Renal cortex interstitium (tissue), 15 donors: Measurements from ENCODE around the gene S100A9. TPM values are rescaled to one million over a fixed set of nuclear protein-coding genes. Genes with fewer than 3 reads are reported as not detected.
"Not testable (repeated sequence)": the region's sequence is repeated elsewhere in the genome, so short reads cannot be mapped to it uniquely, and the experiment has no call there.

Source experiments
- DNase-seq, 11 donors: peaks; one replicate each; pipeline ENCODE4 v3.0.0-alpha.2; 2013; ENCODE audit warnings: low read depth in 9 of 11, low spot score in 4 of 11; ENCODE audit errors: extremely low read depth in 1 of 11
- long read RNA-seq, 16 experiments: transcript quantifications; one replicate each; lab custom pipeline, GENCODE V29; 2026
- polyA plus RNA-seq, 3 donors: library from polyadenylated mRNA; unstranded; fragments of 120-200 nt; gene quantifications; one replicate each; pipeline ENCODE4 v1.2.1, GENCODE V29; 2013; ENCODE audit not compliant: insufficient read length in 3 of 3

The S100A9 gene
- 10 to 100 TPM; 17.2 to 29.4 (median 27.6) TPM for polyA plus RNA-seq
- long read RNA-seq, donor 1, transcript S100A9-201 (3 exons, 577 nt), result major isoform, 8 of 8 reads
- long read RNA-seq, donor 1, partial matches to known transcripts, result 0 of 8 reads
- long read RNA-seq, donor 1, other reads (novel, unspliced or antisense), result 0 of 8 reads
- long read RNA-seq, donor 2, transcript S100A9-201 (3 exons, 577 nt), result major isoform, 8 of 8 reads
- long read RNA-seq, donor 2, partial matches to known transcripts, result 0 of 8 reads
- long read RNA-seq, donor 2, other reads (novel, unspliced or antisense), result 0 of 8 reads
- long read RNA-seq, donor 3, transcript S100A9-201 (3 exons, 577 nt), result major isoform, 12 of 12 reads
- long read RNA-seq, donor 3, partial matches to known transcripts, result 0 of 12 reads
- long read RNA-seq, donor 3, other reads (novel, unspliced or antisense), result 0 of 12 reads
- long read RNA-seq, donor 4, transcript S100A9-201 (3 exons, 577 nt), result major isoform, 11 of 11 reads
- long read RNA-seq, donor 4, partial matches to known transcripts, result 0 of 11 reads
- long read RNA-seq, donor 4, other reads (novel, unspliced or antisense), result 0 of 11 reads
- long read RNA-seq, donor 5, result 0 reads
- long read RNA-seq, donor 6, transcript S100A9-201 (3 exons, 577 nt), result major isoform, 10 of 17 reads
- long read RNA-seq, donor 6, partial matches to known transcripts, result 7 of 17 reads
- long read RNA-seq, donor 6, other reads (novel, unspliced or antisense), result 0 of 17 reads
- long read RNA-seq, donor 7, transcript S100A9-201 (3 exons, 577 nt), result major isoform, 11 of 22 reads
- long read RNA-seq, donor 7, partial matches to known transcripts, result 11 of 22 reads
- long read RNA-seq, donor 7, other reads (novel, unspliced or antisense), result 0 of 22 reads
- long read RNA-seq, donor 8, transcript S100A9-201 (3 exons, 577 nt), result major isoform, 18 of 23 reads
- long read RNA-seq, donor 8, partial matches to known transcripts, result 5 of 23 reads
- long read RNA-seq, donor 8, other reads (novel, unspliced or antisense), result 0 of 23 reads
- long read RNA-seq, donor 9, partial matches to known transcripts, result 6 of 10 reads
- long read RNA-seq, donor 9, other reads (novel, unspliced or antisense), result 0 of 10 reads
- long read RNA-seq, donor 10, partial matches to known transcripts, result 10 of 14 reads
- long read RNA-seq, donor 10, other reads (novel, unspliced or antisense), result 0 of 14 reads
- long read RNA-seq, donor 11, transcript S100A9-201 (3 exons, 577 nt), result major isoform, 5 of 11 reads
- long read RNA-seq, donor 11, partial matches to known transcripts, result 6 of 11 reads
- long read RNA-seq, donor 11, other reads (novel, unspliced or antisense), result 0 of 11 reads
- long read RNA-seq, donor 12, partial matches to known transcripts, result 0 of 4 reads
- long read RNA-seq, donor 12, other reads (novel, unspliced or antisense), result 0 of 4 reads
- long read RNA-seq, donor 13, transcript S100A9-201 (3 exons, 577 nt), result major isoform, 7 of 12 reads
- long read RNA-seq, donor 13, partial matches to known transcripts, result 5 of 12 reads
- long read RNA-seq, donor 13, other reads (novel, unspliced or antisense), result 0 of 12 reads
- long read RNA-seq, donor 14, partial matches to known transcripts, result 0 of 1 reads
- long read RNA-seq, donor 14, other reads (novel, unspliced or antisense), result 0 of 1 reads
- long read RNA-seq, donor 15, partial matches to known transcripts, result 0 of 4 reads
- long read RNA-seq, donor 15, other reads (novel, unspliced or antisense), result 0 of 4 reads
- long read RNA-seq, donor 16, transcript S100A9-201 (3 exons, 577 nt), result major isoform, 23 of 38 reads
- long read RNA-seq, donor 16, partial matches to known transcripts, result 15 of 38 reads
- long read RNA-seq, donor 16, other reads (novel, unspliced or antisense), result 0 of 38 reads

DNA sequence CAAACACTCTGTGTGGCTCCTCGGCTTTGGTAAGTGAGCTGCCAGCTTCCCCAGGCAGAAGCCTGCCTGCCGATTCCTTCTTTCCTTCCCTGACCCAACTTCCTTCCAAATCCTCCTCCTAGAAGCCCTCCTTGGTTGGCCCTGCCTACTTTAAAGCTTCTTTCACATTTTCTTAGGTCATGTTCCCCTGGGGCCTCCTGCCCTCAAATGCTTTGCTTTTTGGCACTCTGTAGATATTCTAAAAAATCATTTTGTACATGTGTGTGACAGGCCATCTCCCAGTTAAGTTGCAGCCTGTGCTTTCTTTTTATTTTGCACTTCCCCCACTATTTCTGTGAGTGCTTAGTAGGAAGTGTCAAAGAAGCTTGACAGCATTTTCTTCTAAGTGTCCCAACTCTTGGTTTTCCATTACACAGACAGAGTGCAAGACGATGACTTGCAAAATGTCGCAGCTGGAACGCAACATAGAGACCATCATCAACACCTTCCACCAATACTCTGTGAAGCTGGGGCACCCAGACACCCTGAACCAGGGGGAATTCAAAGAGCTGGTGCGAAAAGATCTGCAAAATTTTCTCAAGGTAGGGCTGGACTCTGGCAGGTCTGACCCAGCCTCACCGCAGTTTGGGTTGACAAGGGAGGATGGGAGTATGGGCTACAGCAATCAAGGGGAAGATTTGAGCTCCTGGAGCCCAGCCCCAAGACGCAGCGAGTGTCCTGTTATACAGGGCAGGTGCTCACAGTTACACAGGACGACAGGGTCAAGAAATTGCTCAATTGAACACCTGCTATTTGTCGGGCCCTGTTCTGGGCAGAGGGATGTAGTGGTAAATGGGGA, at the start of gene S100A9:
TSS of gene S100A9 (plus strand) at position 2 of the 838 bp plus-strand sequence. CDS start at position 432, 430 bp downstream.
- no peak for DNase-seq

DNA sequence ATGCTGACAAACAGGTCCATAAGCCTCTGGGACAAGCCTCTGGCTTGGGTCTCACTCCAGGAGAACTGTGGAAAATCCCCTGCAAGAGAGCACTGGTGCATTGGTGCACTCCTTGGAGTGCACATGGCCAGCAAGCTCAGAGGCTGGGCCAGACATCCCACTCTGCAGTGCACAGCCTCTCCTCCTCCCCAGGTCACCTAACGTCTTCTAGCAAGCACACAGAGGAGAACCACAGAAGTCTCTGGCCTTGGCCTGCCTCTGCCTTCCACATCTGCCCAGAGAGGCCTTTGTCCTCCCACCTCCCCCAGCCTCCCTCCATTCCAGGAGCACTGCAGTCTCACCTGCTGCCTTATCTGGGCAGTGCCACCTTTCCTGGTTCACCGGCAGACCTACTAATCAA, 49.1 kb upstream of the S100A9 start:
- DNase-seq, result no peak

DNA sequence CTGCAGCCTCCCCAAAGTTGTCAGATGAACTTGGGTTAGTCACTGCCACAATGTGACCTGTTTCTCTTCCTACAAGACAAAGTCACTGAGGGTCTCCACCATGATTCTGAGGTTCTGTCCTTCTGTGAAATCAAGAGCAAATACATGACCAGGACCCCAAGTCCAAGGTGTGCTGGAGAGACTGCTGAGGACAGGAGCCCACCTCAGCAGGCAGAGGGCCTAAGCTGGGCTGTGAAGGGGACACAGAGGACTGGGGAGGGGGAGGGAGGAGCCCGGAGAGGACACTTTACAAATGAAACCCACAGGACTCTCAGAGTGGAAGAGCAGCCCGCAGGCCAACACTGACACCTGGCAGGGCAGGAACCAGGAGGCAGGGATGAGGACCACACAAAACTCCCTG, 48.2 kb upstream of the S100A9 start:
- no peak for DNase-seq

DNA sequence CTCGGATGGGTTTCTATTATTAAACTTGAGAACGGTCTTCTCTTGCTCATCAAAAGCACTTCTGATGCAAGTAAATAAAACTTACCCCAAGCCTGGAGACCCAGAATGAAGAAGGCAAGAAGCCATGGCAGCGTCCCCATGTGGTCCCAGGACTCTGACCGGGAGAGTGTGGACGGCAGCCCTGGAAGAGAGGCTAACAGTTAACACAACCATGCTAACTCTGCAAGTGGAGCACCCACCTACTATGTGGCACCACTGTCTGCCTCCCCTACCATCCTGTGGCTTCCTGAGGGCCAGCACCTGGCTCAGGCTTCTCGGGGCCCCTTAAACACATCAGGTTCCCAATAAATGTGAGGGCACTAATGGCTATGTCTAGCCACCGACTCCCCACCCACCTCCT, 47.1 kb upstream of the S100A9 start:
- no peak for DNase-seq

DNA sequence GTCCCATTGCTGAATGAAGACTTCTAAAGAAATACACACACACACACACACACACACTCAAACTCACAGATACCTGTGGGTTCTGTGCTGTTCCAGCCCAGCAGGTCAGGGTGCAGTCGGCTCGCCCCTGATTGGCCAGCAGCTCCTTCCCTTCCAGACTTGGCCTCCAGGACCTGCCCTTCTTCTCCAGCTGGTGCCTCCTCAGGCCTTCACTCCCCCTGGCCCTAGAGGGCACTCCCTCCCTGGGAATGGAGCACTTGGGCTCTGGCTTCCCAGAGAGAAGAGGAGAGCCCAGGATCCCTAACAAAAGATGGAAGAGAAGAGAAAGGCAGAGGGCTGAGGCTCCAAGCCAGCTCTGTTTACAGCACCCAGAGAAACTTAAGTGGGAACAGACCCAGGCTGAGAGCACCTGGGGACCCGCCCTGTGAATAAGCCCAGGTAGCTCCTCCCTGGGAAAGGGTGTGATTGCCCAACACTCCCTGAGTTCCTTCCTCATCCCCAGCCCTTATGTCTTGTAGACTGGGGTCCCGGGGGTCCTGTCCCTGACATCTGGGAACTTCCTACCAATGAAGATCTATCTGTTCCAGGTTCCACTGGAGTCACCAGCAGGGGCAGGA, 45.0 kb upstream of the S100A9 start, which contains the start of gene PGLYRP3:
TSS of gene PGLYRP3 (minus strand) at position 383 of the 617 bp plus-strand sequence. CDS start 2,287 bp downstream, outside the sequence.
- DNase-seq, result no peak

DNA sequence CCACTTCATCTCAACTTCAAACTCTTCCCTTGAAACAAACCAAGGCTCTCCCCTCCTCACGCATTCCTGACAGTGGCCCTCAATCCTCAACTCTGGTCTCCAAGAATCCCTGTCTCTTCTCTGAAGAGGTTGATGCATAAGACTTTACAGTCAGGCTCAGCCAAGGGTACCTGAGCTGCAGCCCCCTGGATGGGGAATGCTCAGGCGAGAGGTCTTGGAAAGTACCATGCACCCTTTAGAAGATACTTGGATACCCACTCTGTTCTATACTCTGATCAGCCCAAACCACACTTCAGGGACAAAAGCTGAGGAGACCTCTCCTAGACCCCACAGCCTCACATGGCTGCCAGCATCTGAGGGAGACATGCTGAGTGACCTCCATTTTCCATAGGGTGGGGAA, 44.4 kb upstream of the S100A9 start:
- no peak for DNase-seq

DNA sequence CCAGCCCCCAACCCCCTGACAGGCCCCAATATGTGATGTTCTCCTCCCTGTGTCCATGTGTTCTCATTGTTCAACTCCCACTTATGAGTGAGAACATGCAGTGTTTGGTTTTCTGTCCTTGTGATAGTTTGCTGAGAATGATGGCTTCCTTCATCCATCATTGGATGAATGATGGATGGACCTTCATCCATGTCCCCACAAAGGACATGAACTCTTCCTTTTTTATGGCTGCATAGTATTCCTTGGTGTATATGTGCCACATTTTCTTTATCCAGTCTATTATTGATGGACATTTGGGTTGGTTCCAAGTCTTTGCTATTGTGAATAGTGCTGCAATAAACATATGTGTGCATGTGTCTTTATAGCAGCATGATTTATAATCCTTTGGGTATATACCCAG, 43.3 kb upstream of the S100A9 start:
- DNase-seq, result not testable (repeated sequence)

DNA sequence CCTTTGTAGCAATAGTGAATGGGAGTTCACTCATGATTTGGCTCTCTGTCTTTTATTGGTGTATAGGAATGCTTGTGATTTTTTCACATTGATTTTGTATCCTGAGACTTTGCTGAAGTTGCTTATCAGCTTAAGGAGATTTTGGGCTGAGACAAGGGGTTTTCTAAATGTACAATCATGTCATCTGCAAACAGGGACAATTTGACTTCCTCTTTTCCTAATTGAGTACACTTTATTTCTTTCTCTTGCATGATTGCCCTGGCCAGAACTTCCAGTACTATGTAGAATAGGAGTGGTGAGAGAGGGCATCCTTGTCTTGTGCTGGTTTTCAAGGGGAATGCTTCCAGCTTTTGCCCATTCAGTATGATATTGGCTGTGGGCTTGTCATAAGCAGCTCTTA, 41.6 kb upstream of the S100A9 start:
- DNase-seq, result not testable (repeated sequence)

DNA sequence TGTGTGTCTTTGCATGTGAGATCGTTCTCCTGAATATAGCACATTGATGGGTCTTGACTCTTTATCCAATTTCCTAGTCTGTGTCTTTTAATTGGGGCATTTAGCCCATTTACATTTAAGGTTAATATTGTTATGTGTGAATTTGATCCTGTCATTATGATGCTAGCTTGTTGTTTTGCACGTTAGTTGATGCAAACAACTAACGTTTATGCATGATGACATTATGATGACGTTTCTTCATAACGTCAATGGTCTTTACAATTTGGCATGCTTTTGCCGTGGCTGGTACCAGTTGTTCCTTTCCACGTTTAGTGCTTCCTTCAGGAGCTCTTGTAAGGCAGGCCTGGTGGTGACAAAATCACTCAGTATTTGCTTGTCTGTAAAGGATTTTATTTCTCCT, 39.5 kb upstream of the S100A9 start:
- not testable (repeated sequence) for DNase-seq

DNA sequence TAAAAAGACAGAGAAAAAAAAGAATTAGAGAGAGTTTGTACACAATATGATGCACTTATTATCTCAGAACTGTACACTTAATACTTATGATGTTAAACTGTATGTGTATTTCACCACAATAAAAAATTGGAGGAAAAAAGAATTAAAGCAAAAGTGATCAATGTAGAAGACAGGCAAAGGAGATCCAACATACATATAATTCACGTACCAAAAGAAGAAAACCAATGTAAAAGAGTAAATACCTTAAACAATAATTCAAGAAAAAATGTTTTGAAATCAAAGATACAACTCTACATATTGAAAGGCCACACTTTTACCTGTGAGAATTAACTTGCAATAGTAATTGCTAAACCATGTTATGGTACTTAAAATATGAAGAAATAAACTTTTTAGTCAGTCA, 35.1 kb upstream of the S100A9 start:
- no peak for DNase-seq

DNA sequence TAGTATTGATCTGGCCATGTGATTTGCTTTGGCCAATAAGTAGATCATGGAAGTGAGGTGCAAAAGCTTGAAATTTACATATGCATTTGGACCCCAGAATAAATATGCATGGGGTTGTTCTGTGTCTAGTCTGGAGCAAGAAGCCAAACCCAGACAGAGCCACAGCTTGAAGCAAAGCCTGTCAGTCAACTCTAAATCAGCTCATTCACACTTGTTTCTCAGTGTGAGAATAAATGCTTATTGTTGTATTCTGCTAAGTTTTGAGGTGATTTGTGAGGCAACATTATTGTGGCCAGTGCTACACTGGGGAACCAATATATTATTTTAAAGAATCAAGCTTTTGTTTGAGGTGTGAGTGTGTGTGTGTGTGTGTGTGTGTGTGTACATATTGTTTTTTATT, 32.7 kb upstream of the S100A9 start:
- no peak for DNase-seq

DNA sequence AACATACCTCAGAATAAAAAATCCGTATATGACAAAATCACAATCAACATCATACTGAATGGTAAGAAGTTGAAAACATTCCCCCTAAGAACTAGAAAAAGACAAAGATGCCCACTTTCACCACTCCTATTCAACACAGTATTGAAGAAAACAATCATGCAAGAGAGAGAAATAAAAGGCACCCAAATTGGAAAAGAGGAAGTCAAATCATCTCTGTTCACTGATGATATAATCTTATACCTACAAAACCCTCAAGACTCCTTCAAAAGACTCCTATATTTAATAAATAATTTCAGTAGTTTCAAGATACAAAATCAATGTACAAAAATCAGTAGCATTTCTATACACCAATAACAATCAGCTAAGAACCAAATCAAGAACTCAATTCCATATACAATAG, 23.8 kb upstream of the S100A9 start:
- no peak for DNase-seq

DNA sequence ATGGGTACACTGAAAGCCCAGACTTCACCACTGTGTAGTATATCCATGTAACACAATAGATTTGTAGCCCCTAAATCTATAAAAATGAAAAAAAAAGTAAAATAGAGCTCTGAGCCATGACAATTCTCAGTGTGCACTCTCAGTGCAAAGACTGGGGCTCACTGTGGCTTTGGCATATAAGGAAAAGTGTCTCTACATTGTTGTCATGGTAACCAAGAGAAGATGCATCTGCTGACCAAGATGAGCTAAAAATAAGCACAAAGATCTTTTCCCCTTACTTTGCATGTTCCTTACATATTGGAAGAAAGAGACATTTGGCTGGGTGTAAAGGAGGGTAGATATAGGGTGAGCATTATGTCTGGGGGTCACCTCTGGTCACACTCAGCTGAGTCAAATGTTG, 21.0 kb upstream of the S100A9 start:
- no peak for DNase-seq

DNA sequence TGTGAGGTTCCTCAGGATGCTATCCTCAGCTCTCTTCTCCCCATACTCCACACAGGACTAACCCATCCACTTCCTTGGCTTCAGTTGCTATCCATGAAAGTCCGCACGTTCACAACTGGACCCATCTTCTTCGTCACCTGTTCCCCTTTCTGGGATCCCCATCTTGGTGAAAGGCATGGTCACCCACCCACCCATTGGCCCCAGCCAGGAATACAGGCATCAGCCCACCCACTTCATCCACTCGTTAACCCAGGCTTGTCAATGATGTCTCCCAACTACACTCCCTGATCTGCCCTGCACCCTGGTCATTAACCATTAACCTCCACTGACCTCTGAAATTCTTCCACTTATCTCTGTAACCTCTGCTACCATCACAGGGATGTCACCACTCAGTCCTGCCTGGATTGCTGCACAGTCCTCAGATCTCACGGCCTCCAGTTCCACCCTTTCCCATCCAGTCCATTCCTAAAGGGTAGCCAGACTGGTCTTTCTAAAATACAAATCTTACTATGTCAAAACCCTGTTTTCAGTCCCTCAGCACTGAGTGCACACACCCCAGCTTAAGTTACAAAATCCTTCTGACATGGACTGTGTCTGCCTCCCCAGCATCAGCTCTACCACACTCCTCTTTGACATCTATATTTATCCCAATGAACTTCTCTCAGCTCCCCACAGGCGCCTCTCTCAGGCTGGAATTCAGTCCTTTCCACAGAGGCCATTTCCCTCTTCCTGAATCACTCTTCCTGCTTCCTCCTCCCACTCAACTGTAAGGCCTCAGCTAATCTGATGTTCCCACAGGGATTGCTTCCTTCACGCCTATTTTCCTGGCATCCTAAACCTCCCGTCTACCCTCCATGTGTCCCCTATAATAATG, 19.4 kb upstream of the S100A9 start:
- DNase-seq, result no peak

DNA sequence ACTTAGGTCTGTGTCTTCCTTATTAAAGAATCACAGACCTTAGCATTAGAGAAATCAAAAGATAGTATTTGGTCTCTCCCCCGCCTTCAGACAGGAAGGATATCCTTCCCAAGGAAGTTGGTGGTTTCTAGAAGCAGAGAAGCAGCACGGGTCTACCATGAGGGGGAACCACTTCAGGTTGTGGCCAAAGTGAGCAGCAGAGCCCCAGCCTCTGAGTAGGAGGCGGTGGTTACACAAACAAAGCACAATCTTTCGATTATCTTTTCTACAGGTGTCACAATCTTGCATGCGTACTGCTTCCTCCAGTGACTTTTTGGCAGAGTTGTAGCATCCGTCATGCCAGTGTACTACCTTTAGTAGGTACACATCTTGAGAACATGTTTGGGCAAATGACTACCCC, 17.9 kb upstream of the S100A9 start:
- no peak for DNase-seq

DNA sequence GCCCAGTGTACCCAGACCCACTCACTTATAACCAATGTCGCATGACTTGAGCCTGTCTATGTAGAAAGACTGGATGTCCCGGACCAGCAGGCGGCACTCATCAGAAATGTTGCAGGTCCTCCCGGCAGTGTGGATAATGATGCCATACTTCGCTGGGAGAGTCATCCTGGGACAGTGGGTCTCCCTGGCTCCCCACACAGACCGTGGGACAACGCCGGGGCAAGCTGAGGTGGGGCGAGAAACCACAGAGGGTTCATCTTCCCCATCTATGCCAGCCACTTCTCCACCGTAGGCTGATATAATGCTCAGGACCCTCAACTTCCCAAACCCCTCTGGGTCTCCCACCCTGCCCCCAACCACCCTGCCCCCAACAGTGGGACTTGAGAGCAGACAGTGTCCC, 17.3 kb upstream of the S100A9 start:
- DNase-seq, result no peak
